NT2/D1 (cell line): Measurements from ENCODE around the gene HSD17B12.

Source experiments
- DNase-seq: peaks from one replicate; pipeline ENCODE4 v3.0.0-alpha.2; 2011; ENCODE audit warnings: low read depth, low spot score
- H3K27me3 ChIP-seq: 2 replicates; pipeline ENCODE4 v1.6.0; 2011; ENCODE audit warnings: mild to moderate bottlenecking; ENCODE audit not compliant: insufficient read length, insufficient read depth
- H3K36me3 ChIP-seq: 2 replicates; pipeline ENCODE4 v1.6.1; 2011; ENCODE audit warnings: mild to moderate bottlenecking, low read length, mixed read lengths; ENCODE audit not compliant: insufficient read depth, insufficient read length
- H3K4me1 ChIP-seq: 2 replicates; pipeline ENCODE4 v1.5.1; 2011; ENCODE audit not compliant: insufficient read depth, insufficient read length
- H3K4me3 ChIP-seq: 2 replicates; pipeline ENCODE4 v1.5.1; 2011; ENCODE audit warnings: low read depth; ENCODE audit not compliant: insufficient read length
- H3K9ac ChIP-seq: 2 replicates; pipeline ENCODE4 v1.6.0; 2011; ENCODE audit warnings: low read depth; ENCODE audit not compliant: insufficient read length
- H3K9me3 ChIP-seq: 2 replicates; pipeline ENCODE4 v1.5.1; 2011; ENCODE audit warnings: mild to moderate bottlenecking, low read length; ENCODE audit not compliant: insufficient read depth
- SUZ12 ChIP-seq: IDR thresholded peaks from 2 replicates; pipeline ENCODE4 v1.6.1; 2011; ENCODE audit not compliant: insufficient read length, insufficient read depth; ENCODE audit errors: extremely low read depth
- YY1 ChIP-seq: IDR thresholded peaks from 2 replicates; pipeline ENCODE4 v1.6.1; 2011; ENCODE audit not compliant: insufficient read length, insufficient read depth
- ZNF274 ChIP-seq: IDR thresholded peaks from 2 replicates; pipeline ENCODE4 v1.6.1; 2011; ENCODE audit warnings: mild to moderate bottlenecking, low read depth, low read length

Gene HSD17B12

GRCh38 chr11:43868852-43869567 is 188.5 kb downstream of the HSD17B12 start:
- no peaks in the 10 kb centered on the region; the same call in 1 of the 2 replicates for H3K9me3 ChIP-seq
- TF ChIP-seq YY1 = no peak
- TF ChIP-seq ZNF274 = no peak
- no peak for TF ChIP-seq SUZ12
- no peak for DNase-seq

GRCh38 chr11:43871051-43871450 is 190.5 kb downstream of the HSD17B12 start:
- Histone ChIP-seq H3K9me3 (no peaks in the 10 kb centered on the region; the same call in 1 of the 2 replicates), H3K36me3 (no peaks in the 10 kb centered on the region), H3K4me3 (no peak overlapping the region), H3K9ac (no peak overlapping the region), H3K4me1 (no peaks in the 10 kb centered on the region), H3K27me3 (peaks cover 27% of the 10 kb centered on the region)
- TF ChIP-seq YY1 = no peak
- TF ChIP-seq ZNF274 = no peak
- TF ChIP-seq SUZ12 = no peak
- DNase-seq = no peak

More at GRCh38 chr11:43868852-43869567, 188.5 kb downstream of the HSD17B12 start:
- H3K4me1 ChIP-seq = no peaks in the 10 kb centered on the region
- no peak overlapping the region for H3K9ac ChIP-seq
- peaks cover 11% of the 10 kb centered on the region for H3K27me3 ChIP-seq
- no peaks in the 10 kb centered on the region for H3K36me3 ChIP-seq
- H3K4me3 ChIP-seq = no peak overlapping the region

- TF ChIP-seq ZNF274 = no peak
- no peak for TF ChIP-seq YY1
- TF ChIP-seq SUZ12 = no peak
- no peaks in the 10 kb centered on the region for H3K36me3 ChIP-seq
- peaks cover 30% of the 10 kb centered on the region for H3K27me3 ChIP-seq
- no peaks in the 10 kb centered on the region for H3K4me1 ChIP-seq
- no peaks in the 10 kb centered on the region for H3K9me3 ChIP-seq
- no peak for DNase-seq
- no peak overlapping the region for H3K9ac ChIP-seq
- no peak overlapping the region for H3K4me3 ChIP-seq
Observed at GRCh38 chr11:43872995-43873394, 192.5 kb downstream of the HSD17B12 start.

- TF ChIP-seq YY1 (no peak), ZNF274 (no peak), SUZ12 (no peak)
- H3K9me3 ChIP-seq = no peaks in the 10 kb centered on the region
- H3K4me3 ChIP-seq = no peak overlapping the region
- H3K4me1 ChIP-seq = no peaks in the 10 kb centered on the region
- no peaks in the 10 kb centered on the region for H3K36me3 ChIP-seq
- no peak for DNase-seq
- no peak overlapping the region for H3K9ac ChIP-seq
- peaks cover 41% of the 10 kb centered on the region for H3K27me3 ChIP-seq
Observed at GRCh38 chr11:43874078-43874477, 193.5 kb downstream of the HSD17B12 start.

- no peaks in the 10 kb centered on the region for H3K36me3 ChIP-seq
- no peak overlapping the region for H3K4me3 ChIP-seq
- peaks cover 47% of the 10 kb centered on the region for H3K27me3 ChIP-seq
- H3K9ac ChIP-seq = no peak overlapping the region
- DNase-seq = no peak
- H3K4me1 ChIP-seq = no peaks in the 10 kb centered on the region
- H3K9me3 ChIP-seq = no peaks in the 10 kb centered on the region
- TF ChIP-seq YY1 = no peak
- no peak for TF ChIP-seq ZNF274
- TF ChIP-seq SUZ12 = no peak
Observed at GRCh38 chr11:43874738-43875137, 194.2 kb downstream of the HSD17B12 start.

GRCh38 chr11:43879789-43880639 is 199.5 kb downstream of the HSD17B12 start:
- Histone ChIP-seq H3K9ac (no peak overlapping the region), H3K27me3 (peaks cover 28% of the 10 kb centered on the region), H3K4me3 (peak overlapping the region; percentile 92), H3K9me3 (no peaks in the 10 kb centered on the region), H3K36me3 (peaks cover 27% of the 10 kb centered on the region), H3K4me1 (no peaks in the 10 kb centered on the region)
- TF ChIP-seq SUZ12 (no peak), YY1 (no peak)
- DNase-seq = no peak

GRCh38 chr11:43880640-43881159 is 200.2 kb downstream of the HSD17B12 start, which contains the start of gene ALKBH3:
TSS of gene ALKBH3 (plus strand) at chr11:43880831. CDS start at chr11:43882653, 1,822 bp downstream.
- peaks cover 22% of the 10 kb centered on the region for H3K27me3 ChIP-seq
- H3K4me1 ChIP-seq = no peaks in the 10 kb centered on the region
- peak; percentile 98 for DNase-seq
- H3K36me3 ChIP-seq = peaks cover 34% of the 10 kb centered on the region
- TF ChIP-seq SUZ12 (no peak), ZNF274 (no peak), YY1 (peak; percentile 37)
- no peaks in the 10 kb centered on the region for H3K9me3 ChIP-seq
- H3K4me3 ChIP-seq = peak within 1 kb of the TSS; percentile 92
- peak within 1 kb of the TSS; percentile 87 for H3K9ac ChIP-seq
